Endothelial cell of umbilical vein (primary cell): Measurements from ENCODE around the gene C4BPA. TPM values are rescaled to one million over a fixed set of nuclear protein-coding genes. Genes with fewer than 3 reads are reported as not detected.

Experiments used
- BruUV-seq: library from RNA; stranded (reverse); fragments of 400-500 nt; replicated peaks from 2 replicates; lab custom pipeline; 2021; lab: Mats Ljungman, UMichigan
- CTCF ChIA-PET: fragments of 300-600, 350-600 bp; sonication (Branson Sonifier 250); formaldehyde crosslinking; loops from one replicate; lab custom pipeline; 2021; ENCODE audit warnings: antibody characterized with exemption, inconsistent platforms; lab: Charles Lee
- POLR2A ChIA-PET: fragments of 300-600, 350-600 bp; sonication (Branson Sonifier 250); formaldehyde crosslinking; loops from one replicate; lab custom pipeline; 2021; ENCODE audit warnings: antibody characterized with exemption, inconsistent platforms; lab: Charles Lee
- DNase-seq: peaks from one replicate; pipeline ENCODE4 v3.0.0-alpha.2; 2011; ENCODE audit warnings: low read depth, low spot score
- FAIRE-seq: peaks from 2 replicates; lab custom pipeline; 2011; peaks lifted over from hg19 to GRCh38; lab: Jason Lieb, UNC
- H2AFZ ChIP-seq: 2 replicates; pipeline ENCODE4 v1.6.0; 2012; ENCODE audit warnings: low read depth, low read length, control low read depth, inconsistent platforms
- H3K27ac ChIP-seq: 2 replicates; pipeline ENCODE4 v1.5.1; 2011; ENCODE audit warnings: low read depth, mild to moderate bottlenecking, control low read depth, low read length, moderate library complexity; ENCODE audit not compliant: insufficient read depth
- H3K27me3 ChIP-seq, 2 experiments: 2 replicates each; pipeline versions ENCODE4 v1.6.0 to v1.6.1; 2011; ENCODE audit warnings: low read length in 2 of 2, mixed read lengths in 1 of 2; ENCODE audit not compliant: control insufficient read depth in 2 of 2, insufficient read depth in 2 of 2
- H3K36me3 ChIP-seq, 2 experiments: 2 replicates in 1 of 2; 3 replicates in 1 of 2; pipeline ENCODE4 v1.5.1; 2011; ENCODE audit warnings: low read length in 2 of 2, mild to moderate bottlenecking in 1 of 2, moderate library complexity in 1 of 2; ENCODE audit not compliant: control insufficient read depth in 2 of 2, insufficient read depth in 2 of 2; ENCODE audit errors: extremely low read depth in 1 of 2
- H3K4me1 ChIP-seq: 3 replicates; pipeline ENCODE4 v1.5.1; 2011; ENCODE audit warnings: mild to moderate bottlenecking, low read length; ENCODE audit not compliant: control insufficient read depth, insufficient read depth; ENCODE audit errors: extremely low read depth
- H3K4me2 ChIP-seq: 2 replicates; pipeline ENCODE4 v1.6.1; 2011; ENCODE audit warnings: low read length, control low read depth, mixed read lengths; ENCODE audit not compliant: insufficient read depth
- H3K4me3 ChIP-seq, 3 experiments: fragments of 200-600 bp in 1 of 3; sonication (generic), shearing (Covaris generic) in 1 of 3; replicated peaks in 1 of 3; 2 replicates each; pipeline ENCODE4 v1.5.1; 2011 to 2016; ENCODE audit warnings: control low read depth in 3 of 3, low read length in 3 of 3, mild to moderate bottlenecking in 2 of 3, inconsistent platforms in 1 of 3, low read depth in 1 of 3, moderate library complexity in 1 of 3; ENCODE audit not compliant: insufficient read depth in 1 of 3
- H3K79me2 ChIP-seq: 2 replicates; pipeline ENCODE4 v1.6.0; 2012; ENCODE audit warnings: low read length, inconsistent platforms; ENCODE audit not compliant: control insufficient read depth, insufficient read depth
- H3K9ac ChIP-seq: replicated peaks from 2 replicates; pipeline ENCODE3; 2011; ENCODE audit warnings: low read length, control low read depth; ENCODE audit not compliant: insufficient read depth; ENCODE audit errors: extremely low read depth
- H3K9me1 ChIP-seq: replicated peaks from 3 replicates; pipeline ENCODE4 v1.6.0; 2011; ENCODE audit warnings: mild to moderate bottlenecking, low read length; ENCODE audit not compliant: control insufficient read depth, insufficient read depth; ENCODE audit errors: extremely low read depth
- H3K9me3 ChIP-seq: replicated peaks from 2 replicates; pipeline ENCODE4 v1.5.1; 2012; ENCODE audit warnings: low read length, inconsistent platforms; ENCODE audit not compliant: control insufficient read depth, insufficient read depth
- H4K20me1 ChIP-seq: replicated peaks from 2 replicates; pipeline ENCODE3; 2011; ENCODE audit warnings: mild to moderate bottlenecking, low read length; ENCODE audit not compliant: control insufficient read depth, insufficient read depth; ENCODE audit errors: extremely low read depth
- EZH2 ChIP-seq: IDR thresholded peaks from 2 replicates; pipeline ENCODE4 v1.6.1; 2012; ENCODE audit warnings: borderline replicate concordance, low read depth, mild to moderate bottlenecking, moderate library complexity, low read length, inconsistent platforms; ENCODE audit not compliant: severe bottlenecking
- FOS ChIP-seq: IDR thresholded peaks from 2 replicates; pipeline ENCODE4 v1.6.1; 2011; ENCODE audit warnings: mild to moderate bottlenecking, low read length, moderate library complexity, borderline replicate concordance; ENCODE audit not compliant: insufficient read depth
- GATA2 ChIP-seq: IDR thresholded peaks from 2 replicates; pipeline ENCODE4 v1.7.0; 2011; ENCODE audit warnings: low read depth, mild to moderate bottlenecking, moderate library complexity, mixed read lengths, low read length; ENCODE audit not compliant: insufficient read length, insufficient read depth
- JUN ChIP-seq: IDR thresholded peaks from 2 replicates; pipeline ENCODE4 v1.6.1; 2011; ENCODE audit warnings: borderline replicate concordance, low read depth; ENCODE audit not compliant: insufficient read length, insufficient read depth
- MYC ChIP-seq: IDR thresholded peaks from one replicate; pipeline ENCODE4 v1.6.1; 2011; ENCODE audit warnings: mild to moderate bottlenecking, low read depth, low read length
- POLR2A ChIP-seq: IDR thresholded peaks from 2 replicates; pipeline ENCODE4 v1.6.1; 2012; ENCODE audit warnings: low read depth, mild to moderate bottlenecking, control low read depth, low read length
- POLR2AphosphoS5 ChIP-seq: IDR thresholded peaks from 2 replicates; pipeline ENCODE4 v1.6.1; 2012; ENCODE audit warnings: low read depth, mild to moderate bottlenecking, control low read depth, low read length, moderate library complexity; ENCODE audit not compliant: insufficient read depth
- dilution Hi-C: fragments of 300-500 bp; cut with MboI; formaldehyde crosslinking; loops from one replicate; pipeline ENCODE4 v1.15.0; 2019; ENCODE audit warnings: low sequenced_read_pairs; ENCODE audit not compliant: extremely low pct_ligation_motif_present
- intact Hi-C: fragments of 100-400 bp; cut with micrococcal nuclease; formaldehyde crosslinking; loops from one replicate; pipeline ENCODE4 v1.10.0; 2022
- polyA plus RNA-seq, 4 experiments: library from polyadenylated mRNA; depleted of rRNA in 3 of 4; stranded (reverse) in 3 of 4; unstranded in 1 of 4; fragments of >200 nt; gene quantifications; 2 replicates each; pipeline versions ENCODE4 v1.2.1 to v1.2.3, GENCODE V29; 2011 to 2012; ENCODE audit warnings: missing spikeins in 1 of 4
- total RNA-seq: library from RNA; stranded (reverse); gene quantifications from 2 replicates; pipeline ENCODE4 v1.2.3, GENCODE V29; 2021
- TF ChIP-seq, protein P1 (sequence below): IDR thresholded peaks from 2 replicates; pipeline ENCODE4 v1.6.1; 2011; ENCODE audit not compliant: insufficient read depth, insufficient read length
- TF ChIP-seq, protein P2 (sequence below), 2 donors: IDR thresholded peaks; 1 replicate in 1 of 2; 2 replicates in 1 of 2; pipeline ENCODE4 v1.5.1; 2011; ENCODE audit warnings: low read length in 2 of 2, mild to moderate bottlenecking in 2 of 2, moderate library complexity in 2 of 2, control low read depth in 1 of 2, inconsistent platforms in 1 of 2, low read depth in 1 of 2; ENCODE audit not compliant: insufficient read depth in 1 of 2; ENCODE audit errors: extremely low read depth in 1 of 2

Gene C4BPA
- total and polyA plus RNA-seq, 2 donors (not counting 3 experiments of a cell fraction or from before 2014, with no cell fraction given): not detected

DNA sequence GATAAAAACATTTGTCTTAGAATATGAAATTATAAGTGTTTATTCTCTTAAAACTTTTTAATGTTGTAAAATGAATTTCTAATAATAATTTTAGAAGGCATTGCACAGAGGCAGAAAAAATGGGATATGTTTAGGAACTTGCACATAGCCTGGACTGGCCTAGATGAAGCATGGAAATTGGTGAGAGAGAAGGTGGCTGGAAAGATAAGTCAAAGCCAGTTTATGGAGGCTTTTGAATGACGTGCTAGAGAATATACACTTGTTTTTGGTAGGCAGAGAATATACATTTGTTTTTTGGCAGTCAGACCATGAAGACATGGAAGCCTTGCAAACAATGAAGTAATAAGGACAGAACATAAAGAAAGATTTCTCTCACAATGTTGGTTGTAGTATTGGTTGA is 2.3 kb upstream of the C4BPA start:
- BruUV-seq: no TSS peak
- no peak for FAIRE-seq

DNA sequence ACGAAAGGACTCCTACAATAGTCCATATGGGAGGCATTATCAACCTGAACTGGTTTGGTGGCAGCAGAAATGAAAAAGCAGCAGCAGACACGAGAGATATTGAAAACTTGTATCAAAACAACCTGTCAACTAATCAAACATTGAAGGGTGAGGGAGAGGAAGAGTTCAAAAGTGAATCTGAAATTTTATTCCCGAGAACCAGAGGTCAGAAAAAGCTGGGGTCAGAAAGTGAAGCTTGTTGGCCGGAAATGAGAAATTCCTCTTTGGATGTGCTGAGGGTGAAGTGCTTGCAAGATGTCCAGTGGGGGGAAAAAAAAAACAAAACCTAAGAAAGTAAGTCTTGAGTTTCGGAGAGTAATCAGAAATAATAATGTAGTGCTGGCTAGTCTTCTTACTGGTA is 1.9 kb upstream of the C4BPA start:
- no peak for DNase-seq

More for the DNA sequence above, 2.3 kb upstream of the C4BPA start:
- no peak for DNase-seq
- no peak overlapping the region for H3K9ac ChIP-seq
- POLR2A ChIA-PET: no interaction called here
- H3K27me3 ChIP-seq: peaks cover 0 to 6% of the 10 kb centered on the region in 2 experiments
- no peak overlapping the region for H2AFZ ChIP-seq
- H3K9me1 ChIP-seq: no peaks in the 10 kb centered on the region
- H3K27ac ChIP-seq: no peak overlapping the region
- no peaks in the 10 kb centered on the region for H3K79me2 ChIP-seq
- dilution Hi-C loops (no loop called here), intact Hi-C loops (no loop called here)
- CTCF ChIA-PET: interaction anchor here (1.4 to 2.1 kb wide), 2 partner anchors 18 to 303 kb away, joined by 6 to 7 read pairs; no protein-coding TSS in a partner anchor
- no peaks in the 10 kb centered on the region for H4K20me1 ChIP-seq
- H3K36me3 ChIP-seq: no peaks in the 10 kb centered on the region
- H3K4me2 ChIP-seq: no peak overlapping the region
- no peak overlapping the region for H3K4me3 ChIP-seq
- no peaks in the 10 kb centered on the region for H3K4me1 ChIP-seq
- no peak for TF ChIP-seq JUN
- no peaks in the 10 kb centered on the region for H3K9me3 ChIP-seq

More for the DNA sequence above, 1.9 kb upstream of the C4BPA start:
- Histone ChIP-seq H3K27me3 (peaks cover 0 to 6% of the 10 kb centered on the region in 2 experiments), H3K9ac (no peak overlapping the region), H3K4me1 (no peaks in the 10 kb centered on the region), H3K4me2 (no peak overlapping the region), H3K9me3 (no peaks in the 10 kb centered on the region), H3K9me1 (no peaks in the 10 kb centered on the region), H3K27ac (no peak overlapping the region), H3K4me3 (no peak overlapping the region), H2AFZ (no peak overlapping the region), H3K36me3 (no peaks in the 10 kb centered on the region), H4K20me1 (no peaks in the 10 kb centered on the region), H3K79me2 (no peaks in the 10 kb centered on the region)
- BruUV-seq: no TSS peak
- TF ChIP-seq FOS (no peak), POLR2A (no peak), JUN (no peak), EZH2 (no peak), MYC (no peak), GATA2 (no peak), POLR2AphosphoS5 (no peak)
- TF ChIP-seq, protein P1, sequence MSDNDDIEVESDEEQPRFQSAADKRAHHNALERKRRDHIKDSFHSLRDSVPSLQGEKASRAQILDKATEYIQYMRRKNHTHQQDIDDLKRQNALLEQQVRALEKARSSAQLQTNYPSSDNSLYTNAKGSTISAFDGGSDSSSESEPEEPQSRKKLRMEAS: no peak
- TF ChIP-seq, protein P2, sequence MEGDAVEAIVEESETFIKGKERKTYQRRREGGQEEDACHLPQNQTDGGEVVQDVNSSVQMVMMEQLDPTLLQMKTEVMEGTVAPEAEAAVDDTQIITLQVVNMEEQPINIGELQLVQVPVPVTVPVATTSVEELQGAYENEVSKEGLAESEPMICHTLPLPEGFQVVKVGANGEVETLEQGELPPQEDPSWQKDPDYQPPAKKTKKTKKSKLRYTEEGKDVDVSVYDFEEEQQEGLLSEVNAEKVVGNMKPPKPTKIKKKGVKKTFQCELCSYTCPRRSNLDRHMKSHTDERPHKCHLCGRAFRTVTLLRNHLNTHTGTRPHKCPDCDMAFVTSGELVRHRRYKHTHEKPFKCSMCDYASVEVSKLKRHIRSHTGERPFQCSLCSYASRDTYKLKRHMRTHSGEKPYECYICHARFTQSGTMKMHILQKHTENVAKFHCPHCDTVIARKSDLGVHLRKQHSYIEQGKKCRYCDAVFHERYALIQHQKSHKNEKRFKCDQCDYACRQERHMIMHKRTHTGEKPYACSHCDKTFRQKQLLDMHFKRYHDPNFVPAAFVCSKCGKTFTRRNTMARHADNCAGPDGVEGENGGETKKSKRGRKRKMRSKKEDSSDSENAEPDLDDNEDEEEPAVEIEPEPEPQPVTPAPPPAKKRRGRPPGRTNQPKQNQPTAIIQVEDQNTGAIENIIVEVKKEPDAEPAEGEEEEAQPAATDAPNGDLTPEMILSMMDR (IDR thresholded peaks at IDR 0.05; ENCODE audit: extremely low read depth in 1 of 2, insufficient read depth in 1 of 2, low read depth in 1 of 2, low read length in 2 of 2): no peak
- intact Hi-C loops: no loop called here
- POLR2A ChIA-PET: no interaction called here
- no peak for FAIRE-seq
- CTCF ChIA-PET: interaction anchor here (1.4 kb wide), 1 partner anchor 13 kb away, joined by 4 read pairs; no protein-coding TSS in a partner anchor
- dilution Hi-C loops: no loop called here
